Hepatocyte (in vitro differentiated cells): ENCODE data around the gene POU3F3.

ENCODE experiments used
- EZH2 ChIP-seq: fragments of 200-600 bp; sonication (generic); IDR thresholded peaks from 2 replicates; pipeline ENCODE4 v1.6.1; 2016; ENCODE audit warnings: antibody characterized with exemption, mild to moderate bottlenecking, borderline replicate concordance
- TF ChIP-seq, protein P1 (sequence below): fragments of 200-600 bp; sonication (generic); IDR thresholded peaks from 2 replicates; pipeline ENCODE4 v1.5.1; 2016; ENCODE audit warnings: antibody characterized with exemption, mild to moderate bottlenecking; ENCODE audit not compliant: poor library complexity

DNA sequence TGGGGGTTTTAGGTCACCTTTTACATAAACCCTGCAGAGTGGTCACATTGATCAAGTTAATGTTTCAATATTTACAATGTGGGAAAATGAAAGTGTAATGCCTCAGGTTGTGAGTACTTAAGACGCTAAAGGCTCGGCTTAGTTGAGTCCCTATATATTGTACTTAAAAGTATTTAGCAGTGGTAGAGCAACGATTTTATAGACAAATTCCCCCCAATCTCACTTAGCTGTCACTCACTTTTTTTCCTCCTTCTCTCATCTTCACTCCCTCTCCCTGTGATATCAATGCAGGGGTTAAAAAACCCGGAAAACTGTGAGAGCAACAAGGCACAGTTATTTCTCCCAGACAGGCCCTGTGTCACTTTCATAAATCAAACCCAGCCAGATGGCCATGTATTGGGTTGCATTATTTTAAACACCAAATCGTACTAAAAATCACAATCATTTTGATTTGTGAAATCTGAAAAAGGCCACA is 5.4 kb downstream of the POU3F3 start:
- TF ChIP-seq, protein P1, sequence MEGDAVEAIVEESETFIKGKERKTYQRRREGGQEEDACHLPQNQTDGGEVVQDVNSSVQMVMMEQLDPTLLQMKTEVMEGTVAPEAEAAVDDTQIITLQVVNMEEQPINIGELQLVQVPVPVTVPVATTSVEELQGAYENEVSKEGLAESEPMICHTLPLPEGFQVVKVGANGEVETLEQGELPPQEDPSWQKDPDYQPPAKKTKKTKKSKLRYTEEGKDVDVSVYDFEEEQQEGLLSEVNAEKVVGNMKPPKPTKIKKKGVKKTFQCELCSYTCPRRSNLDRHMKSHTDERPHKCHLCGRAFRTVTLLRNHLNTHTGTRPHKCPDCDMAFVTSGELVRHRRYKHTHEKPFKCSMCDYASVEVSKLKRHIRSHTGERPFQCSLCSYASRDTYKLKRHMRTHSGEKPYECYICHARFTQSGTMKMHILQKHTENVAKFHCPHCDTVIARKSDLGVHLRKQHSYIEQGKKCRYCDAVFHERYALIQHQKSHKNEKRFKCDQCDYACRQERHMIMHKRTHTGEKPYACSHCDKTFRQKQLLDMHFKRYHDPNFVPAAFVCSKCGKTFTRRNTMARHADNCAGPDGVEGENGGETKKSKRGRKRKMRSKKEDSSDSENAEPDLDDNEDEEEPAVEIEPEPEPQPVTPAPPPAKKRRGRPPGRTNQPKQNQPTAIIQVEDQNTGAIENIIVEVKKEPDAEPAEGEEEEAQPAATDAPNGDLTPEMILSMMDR = no peak
- TF ChIP-seq EZH2 = peak; percentile 30
